K562 (cell line): ENCODE data around the gene AQP9. TPM values are rescaled to one million over a fixed set of nuclear protein-coding genes. Genes with fewer than 3 reads are reported as not detected.

Experiments used
- BHLHE40 ChIP-seq: IDR thresholded peaks from 2 replicates; pipeline ENCODE4 v1.6.1; 2011; ENCODE audit warnings: low read length, improper control_type of control experiment
- CBX8 ChIP-seq: fragments of 200-600 bp; sonication (generic); IDR thresholded peaks from 2 replicates; pipeline ENCODE4 v1.6.1; 2012; ENCODE audit warnings: borderline replicate concordance, mixed run types, low read depth, mild to moderate bottlenecking, moderate library complexity, mixed read lengths, low read length, control low read depth, inconsistent platforms; ENCODE audit not compliant: poor library complexity, severe bottlenecking; ENCODE audit errors: extremely low read depth
- CREB3 ChIP-seq: fragments of 450-650 bp; conservative IDR thresholded peaks from 2 replicates; pipeline ENCODE4 v1.6.1; 2016; ENCODE audit warnings: missing genetic modification characterization, low read depth, mild to moderate bottlenecking, missing compliant biosample characterization, moderate library complexity
- HDGF ChIP-seq: fragments of 450-650 bp; IDR thresholded peaks from 2 replicates; pipeline ENCODE4 v1.6.1; 2016
- KDM4B ChIP-seq, 2 experiments: fragments of 450-650 bp in 1 of 2; sonication (generic) in 1 of 2; IDR thresholded peaks; 2 replicates each; pipeline ENCODE4 v1.6.1; 2016 to 2017; ENCODE audit warnings: borderline replicate concordance in 2 of 2, antibody characterized with exemption in 1 of 2, low read depth in 1 of 2, mild to moderate bottlenecking in 1 of 2
- MXI1 ChIP-seq: IDR thresholded peaks from 2 replicates; pipeline ENCODE4 v1.6.1; 2011; ENCODE audit warnings: low read depth, mild to moderate bottlenecking, improper control_type of control experiment, low read length
- MYC ChIP-seq, 2 experiments: fragments of 250-450 bp in 1 of 2; sonication (Bioruptor Pico) in 1 of 2; IDR thresholded peaks; 2 replicates each; pipeline versions ENCODE4 v1.5.1 to v1.6.1; 2012 to 2021; ENCODE audit warnings: low read depth in 2 of 2, borderline replicate concordance in 1 of 2, improper control_type of control experiment in 1 of 2, low read length in 1 of 2, mild to moderate bottlenecking in 1 of 2, moderate library complexity in 1 of 2
- NR2C1 ChIP-seq, 2 experiments: fragments of 450-650 bp; IDR thresholded peaks; 2 replicates each; pipeline ENCODE4 v1.6.1; 2017; ENCODE audit warnings: mild to moderate bottlenecking in 2 of 2, antibody characterized with exemption in 1 of 2, inconsistent platforms in 1 of 2, missing compliant biosample characterization in 1 of 2, missing genetic modification characterization in 1 of 2
- RBM17 ChIP-seq: fragments of 200-400 bp; formaldehyde crosslinking; IDR thresholded peaks from 2 replicates; pipeline ENCODE4 v1.6.1; 2017; ENCODE audit warnings: low read depth, mild to moderate bottlenecking, low read length, borderline replicate concordance
- RBM34 ChIP-seq: fragments of 200-400 bp; formaldehyde crosslinking; IDR thresholded peaks from 2 replicates; pipeline ENCODE4 v1.6.1; 2018; ENCODE audit warnings: low read length, borderline replicate concordance; ENCODE audit not compliant: insufficient read depth
- STAT5B ChIP-seq: fragments of 250-450 bp; sonication (Bioruptor Pico); IDR thresholded peaks from 2 replicates; pipeline ENCODE4 v1.8.0; 2021; ENCODE audit warnings: mild to moderate bottlenecking, inconsistent platforms
- THRB ChIP-seq: fragments of 450-650 bp; formaldehyde crosslinking; conservative IDR thresholded peaks from 2 replicates; pipeline ENCODE4 v1.4.0; 2022; ENCODE audit warnings: mild to moderate bottlenecking, missing genetic modification characterization
- ZBTB5 ChIP-seq: fragments of 450-650 bp; IDR thresholded peaks from 2 replicates; pipeline ENCODE4 v1.6.1; 2017; ENCODE audit warnings: antibody characterized with exemption
- ZFPM2 ChIP-seq: fragments of 250-450 bp; sonication (Bioruptor Pico); IDR thresholded peaks from 2 replicates; pipeline ENCODE4 v1.5.1; 2022; ENCODE audit warnings: mild to moderate bottlenecking
- ZNF197 ChIP-seq: fragments of 200-800 bp; sonication (Bioruptor generic); IDR thresholded peaks from 2 replicates; pipeline ENCODE4 v1.6.1; 2016; ENCODE audit warnings: low read depth, missing genetic modification characterization, missing compliant biosample characterization
- polyA plus RNA-seq, 8 experiments: library from polyadenylated mRNA; depleted of rRNA in 4 of 8; stranded (reverse) in 5 of 8; unstranded in 3 of 8; fragments of >200 nt; fragmentation: Nextera tagmentation in 2 of 8; fragmentation: Illumina TruSeq in 1 of 8; extraction: Ambion mirVana in 2 of 8; extraction: Trizol in 1 of 8; gene quantifications; 2 replicates each; pipeline versions ENCODE4 v1.2.1 to v1.2.3, GENCODE V29; 2011 to 2014; ENCODE audit warnings: inconsistent platforms in 1 of 8, missing spikeins in 1 of 8
- total RNA-seq, 7 experiments: library from RNA; depleted of rRNA in 6 of 7; stranded (reverse); fragments of >200 nt in 6 of 7; fragmentation: Illumina TruSeq in 2 of 7; extraction: Trizol in 2 of 7; gene quantifications; 2 replicates each; pipeline versions ENCODE4 v1.2.1 to v1.2.3, GENCODE V29; 2011 to 2021; ENCODE audit warnings: low replicate concordance in 1 of 7

Gene AQP9
- total and polyA plus RNA-seq, 9 of the 15 experiments (the other 6 are each of a cell fraction or from before 2014, with no cell fraction given): 0.04 to 0.33 (median 0.07) TPM; not detected in 4

GRCh38 chr15:58203537-58203936, 65.4 kb downstream of the AQP9 start (continued):
- TF ChIP-seq ZBTB5: no peak
- peak; percentile 21; the same call in 1 of the 2 replicates for TF ChIP-seq BHLHE40
- no peak for TF ChIP-seq KDM4B (IDR thresholded peaks at IDR 0.05; ENCODE audit: borderline replicate concordance in 2 of 2, low read depth in 1 of 2)
- no peak for TF ChIP-seq RBM17
- no peak for TF ChIP-seq ZFPM2
- no peak for TF ChIP-seq HDGF
- no peak for TF ChIP-seq CBX8
- TF ChIP-seq THRB: no peak
- no peak for TF ChIP-seq ZNF197 (CRISPR knock-in tag)
- TF ChIP-seq MXI1: no peak
- no peak for TF ChIP-seq NR2C1 (IDR thresholded peaks at IDR 0.05)
- TF ChIP-seq NR2C1 (tag; IDR thresholded peaks at IDR 0.05): peak; percentile 37; the same call in 1 of the 2 replicates
- no peak for TF ChIP-seq RBM34
- no peak for TF ChIP-seq CREB3 (tag)
- TF ChIP-seq STAT5B (CRISPR knock-in tag): no peak
- peak; percentile 72 for TF ChIP-seq MYC (IDR thresholded peaks at IDR 0.05; ENCODE audit: low read depth, low read length)
- TF ChIP-seq MYC (CRISPR knock-in tag; IDR thresholded peaks at IDR 0.05; ENCODE audit: borderline replicate concordance, low read depth): no peak
